K562 (cell line): Measurements from ENCODE around the gene SPOCK2. TPM values are rescaled to one million over a fixed set of nuclear protein-coding genes. Genes with fewer than 3 reads are reported as not detected.

Source experiments
- ARID2 ChIP-seq: fragments of 450-650 bp; IDR thresholded peaks from 2 replicates; pipeline ENCODE4 v1.6.1; 2017; ENCODE audit warnings: antibody characterized with exemption, mild to moderate bottlenecking
- BACH1 ChIP-seq: fragments of 200-800 bp; sonication (Bioruptor generic); IDR thresholded peaks from 2 replicates; pipeline ENCODE4 v1.6.1; 2016; ENCODE audit warnings: missing genetic modification characterization, missing compliant biosample characterization
- EWSR1 ChIP-seq: fragments of 450-650 bp; IDR thresholded peaks from 2 replicates; pipeline ENCODE4 v1.6.1; 2018; ENCODE audit warnings: borderline replicate concordance, mild to moderate bottlenecking, low read depth, moderate library complexity; ENCODE audit not compliant: partially characterized antibody
- HDAC3 ChIP-seq: fragments of 450-650 bp; IDR thresholded peaks from 2 replicates; pipeline ENCODE4 v1.6.1; 2018; ENCODE audit warnings: borderline replicate concordance, mild to moderate bottlenecking, moderate library complexity; ENCODE audit not compliant: partially characterized antibody
- JUNB ChIP-seq: fragments of 450-650 bp; formaldehyde crosslinking; conservative IDR thresholded peaks from 2 replicates; pipeline ENCODE4 v1.4.0; 2020; ENCODE audit warnings: mild to moderate bottlenecking
- JUND ChIP-seq, 2 experiments: IDR thresholded peaks; 2 replicates in 1 of 2; 3 replicates in 1 of 2; pipeline ENCODE4 v1.6.1; 2011; ENCODE audit warnings: borderline replicate concordance in 2 of 2, low read depth in 2 of 2, low read length in 2 of 2, improper control_type of control experiment in 1 of 2, missing biosample characterization in 1 of 2, missing genetic modification characterization in 1 of 2, missing genetic modification reagents in 1 of 2
- KHSRP ChIP-seq: fragments of 450-650 bp; IDR thresholded peaks from 2 replicates; pipeline ENCODE4 v1.6.1; 2017
- L3MBTL2 ChIP-seq: fragments of 450-650 bp; IDR thresholded peaks from 2 replicates; pipeline ENCODE4 v1.6.1; 2016; ENCODE audit warnings: mild to moderate bottlenecking, moderate library complexity
- MAZ ChIP-seq, 2 experiments: fragments of 450-650 bp in 1 of 2; sonication (generic) in 1 of 2; formaldehyde crosslinking; IDR thresholded peaks in 1 of 2; conservative IDR thresholded peaks in 1 of 2; 2 replicates each; pipeline versions ENCODE4 v1.4.0 to v1.5.0; 2020; ENCODE audit warnings: mild to moderate bottlenecking in 1 of 2, missing genetic modification reagents in 1 of 2
- MEIS2 ChIP-seq: fragments of 450-650 bp; IDR thresholded peaks from 2 replicates; pipeline ENCODE4 v1.6.1; 2014; ENCODE audit warnings: mild to moderate bottlenecking; ENCODE audit not compliant: partially characterized antibody
- RBBP5 ChIP-seq: fragments of 200-600 bp; sonication (generic); IDR thresholded peaks from 2 replicates; pipeline ENCODE4 v1.6.1; 2012; ENCODE audit warnings: borderline replicate concordance, mild to moderate bottlenecking, low read length, control low read depth, inconsistent platforms; ENCODE audit not compliant: insufficient read depth, poor library complexity, severe bottlenecking
- SOX6 ChIP-seq: fragments of 450-650 bp; IDR thresholded peaks from 2 replicates; pipeline ENCODE4 v1.6.1; 2014; ENCODE audit warnings: mild to moderate bottlenecking
- STAG1 ChIP-seq: sonication (generic); formaldehyde crosslinking; IDR thresholded peaks from 2 replicates; pipeline ENCODE4 v1.5.0; 2020; ENCODE audit warnings: missing genetic modification reagents, borderline replicate concordance
- TBP ChIP-seq: optimal IDR thresholded peaks from 2 replicates; pipeline ENCODE3; 2011; ENCODE audit warnings: low read depth, low read length, improper control_type of control experiment
- ZBTB49 ChIP-seq: sonication (generic); formaldehyde crosslinking; IDR thresholded peaks from 2 replicates; pipeline ENCODE4 v1.8.0; 2022; ENCODE audit warnings: missing genetic modification reagents, mild to moderate bottlenecking, borderline replicate concordance
- polyA plus RNA-seq, 8 experiments: library from polyadenylated mRNA; depleted of rRNA in 4 of 8; stranded (reverse) in 5 of 8; unstranded in 3 of 8; fragments of >200 nt; fragmentation: Nextera tagmentation in 2 of 8; fragmentation: Illumina TruSeq in 1 of 8; extraction: Ambion mirVana in 2 of 8; extraction: Trizol in 1 of 8; gene quantifications; 2 replicates each; pipeline versions ENCODE4 v1.2.1 to v1.2.3, GENCODE V29; 2011 to 2014; ENCODE audit warnings: inconsistent platforms in 1 of 8, missing spikeins in 1 of 8
- total RNA-seq, 7 experiments: library from RNA; depleted of rRNA in 6 of 7; stranded (reverse); fragments of >200 nt in 6 of 7; fragmentation: Illumina TruSeq in 2 of 7; extraction: Trizol in 2 of 7; gene quantifications; 2 replicates each; pipeline versions ENCODE4 v1.2.1 to v1.2.3, GENCODE V29; 2011 to 2021; ENCODE audit warnings: low replicate concordance in 1 of 7
- TF ChIP-seq, protein P1 (sequence below), 2 experiments: fragments of 450-650 bp; conservative IDR thresholded peaks; 2 replicates each; pipeline ENCODE4 v1.6.1; 2017; ENCODE audit warnings: mild to moderate bottlenecking in 2 of 2, moderate library complexity in 2 of 2
- TF ChIP-seq, protein P2 (sequence below): IDR thresholded peaks from 2 replicates; pipeline ENCODE4 v1.6.1; 2016; ENCODE audit warnings: missing genetic modification characterization, missing compliant biosample characterization
- TF ChIP-seq, protein P3 (sequence below): sonication (generic); formaldehyde crosslinking; IDR thresholded peaks from 2 replicates; pipeline ENCODE4 v1.8.0; 2022; ENCODE audit warnings: missing genetic modification reagents, mild to moderate bottlenecking, moderate library complexity, borderline replicate concordance

The SPOCK2 gene
- total and polyA plus RNA-seq, 9 of the 15 experiments (the other 6 are each of a cell fraction or from before 2014, with no cell fraction given) = 0.04 to 0.86 (median 0.11) TPM; not detected in 2

DNA sequence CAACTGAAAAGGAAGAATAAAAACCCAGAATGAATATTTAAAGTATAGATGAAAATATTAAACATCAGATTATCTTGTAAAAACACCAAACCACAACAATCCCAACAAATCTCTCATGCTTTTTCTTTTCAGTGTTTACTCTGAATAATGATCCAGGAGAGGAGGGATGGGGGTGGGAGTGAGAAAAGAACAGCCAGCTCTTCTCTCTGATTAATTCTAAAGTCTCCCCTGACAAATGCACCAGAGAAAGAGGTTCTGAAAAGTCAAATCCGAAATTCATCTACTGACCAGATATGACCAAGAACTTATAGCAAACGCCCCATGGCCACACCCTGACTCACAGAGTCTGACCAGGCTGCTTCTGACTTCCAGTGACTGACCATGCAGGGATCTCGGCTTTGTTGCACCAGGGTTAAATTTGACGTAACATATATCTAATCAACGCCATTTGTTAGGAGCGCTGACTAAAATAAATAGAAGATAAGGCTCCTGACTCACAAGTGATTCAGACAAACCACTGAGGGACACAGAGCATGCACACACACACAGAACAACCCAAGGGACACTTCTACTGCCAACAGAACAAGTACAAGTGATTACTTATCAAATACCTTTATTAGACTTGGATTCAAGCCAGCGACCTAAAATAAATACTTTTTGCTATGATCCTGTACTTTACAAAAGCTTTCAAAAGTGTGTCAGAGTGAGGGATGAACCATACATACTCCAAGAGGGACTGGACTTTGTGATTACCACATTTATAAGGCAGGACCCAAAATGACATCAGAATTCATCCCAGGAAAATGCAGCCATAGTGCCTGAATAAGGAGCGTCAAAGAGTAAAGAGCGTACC is 9.3 kb upstream of the SPOCK2 start (continued):
- TF ChIP-seq, protein P1, sequence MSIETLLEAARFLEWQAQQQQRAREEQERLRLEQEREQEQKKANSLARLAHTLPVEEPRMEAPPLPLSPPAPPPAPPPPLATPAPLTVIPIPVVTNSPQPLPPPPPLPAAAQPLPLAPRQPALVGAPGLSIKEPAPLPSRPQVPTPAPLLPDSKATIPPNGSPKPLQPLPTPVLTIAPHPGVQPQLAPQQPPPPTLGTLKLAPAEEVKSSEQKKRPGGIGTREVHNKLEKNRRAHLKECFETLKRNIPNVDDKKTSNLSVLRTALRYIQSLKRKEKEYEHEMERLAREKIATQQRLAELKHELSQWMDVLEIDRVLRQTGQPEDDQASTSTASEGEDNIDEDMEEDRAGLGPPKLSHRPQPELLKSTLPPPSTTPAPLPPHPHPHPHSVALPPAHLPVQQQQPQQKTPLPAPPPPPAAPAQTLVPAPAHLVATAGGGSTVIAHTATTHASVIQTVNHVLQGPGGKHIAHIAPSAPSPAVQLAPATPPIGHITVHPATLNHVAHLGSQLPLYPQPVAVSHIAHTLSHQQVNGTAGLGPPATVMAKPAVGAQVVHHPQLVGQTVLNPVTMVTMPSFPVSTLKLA (conservative IDR thresholded peaks at IDR 0.05) = peak in 1 of 2 experiments; percentile 53; a peak in 2 of 4 replicates
- TF ChIP-seq EWSR1 (no peak), KHSRP (no peak), STAG1 (no peak), HDAC3 (peak; percentile 36), ZBTB49 (CRISPR knock-in tag) (0 out of 2 replicates have a peak, but pooled peaks have one; percentile 18), TBP (no peak), ARID2 (no peak), JUNB (no peak), MEIS2 (peak; percentile 80), MAZ (CRISPR knock-in tag; conservative IDR thresholded peaks at IDR 0.05 in 1 of 2, IDR thresholded peaks at IDR 0.05 in 1 of 2) (0 out of 4 replicates have a peak, but pooled peaks of 1 of the 2 experiments have one; percentile 20), RBBP5 (peak; percentile 21), BACH1 (0 out of 2 replicates have a peak, but pooled peaks have one; percentile 34), SOX6 (peak; percentile 87), JUND (IDR thresholded peaks at IDR 0.05; ENCODE audit: borderline replicate concordance, low read depth, low read length) (peak; percentile 93), JUND (tag; IDR thresholded peaks at IDR 0.05; ENCODE audit: borderline replicate concordance, low read depth, low read length) (peak; percentile 91; the same call in 2 of the 3 replicates), L3MBTL2 (peak; percentile 32; the same call in 1 of the 2 replicates)
- TF ChIP-seq, protein P2, sequence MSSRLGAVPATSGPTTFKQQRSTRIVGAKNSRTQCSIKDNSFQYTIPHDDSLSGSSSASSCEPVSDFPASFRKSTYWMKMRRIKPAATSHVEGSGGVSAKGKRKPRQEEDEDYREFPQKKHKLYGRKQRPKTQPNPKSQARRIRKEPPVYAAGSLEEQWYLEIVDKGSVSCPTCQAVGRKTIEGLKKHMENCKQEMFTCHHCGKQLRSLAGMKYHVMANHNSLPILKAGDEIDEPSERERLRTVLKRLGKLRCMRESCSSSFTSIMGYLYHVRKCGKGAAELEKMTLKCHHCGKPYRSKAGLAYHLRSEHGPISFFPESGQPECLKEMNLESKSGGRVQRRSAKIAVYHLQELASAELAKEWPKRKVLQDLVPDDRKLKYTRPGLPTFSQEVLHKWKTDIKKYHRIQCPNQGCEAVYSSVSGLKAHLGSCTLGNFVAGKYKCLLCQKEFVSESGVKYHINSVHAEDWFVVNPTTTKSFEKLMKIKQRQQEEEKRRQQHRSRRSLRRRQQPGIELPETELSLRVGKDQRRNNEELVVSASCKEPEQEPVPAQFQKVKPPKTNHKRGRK (tag) = no peak
- TF ChIP-seq, protein P3, sequence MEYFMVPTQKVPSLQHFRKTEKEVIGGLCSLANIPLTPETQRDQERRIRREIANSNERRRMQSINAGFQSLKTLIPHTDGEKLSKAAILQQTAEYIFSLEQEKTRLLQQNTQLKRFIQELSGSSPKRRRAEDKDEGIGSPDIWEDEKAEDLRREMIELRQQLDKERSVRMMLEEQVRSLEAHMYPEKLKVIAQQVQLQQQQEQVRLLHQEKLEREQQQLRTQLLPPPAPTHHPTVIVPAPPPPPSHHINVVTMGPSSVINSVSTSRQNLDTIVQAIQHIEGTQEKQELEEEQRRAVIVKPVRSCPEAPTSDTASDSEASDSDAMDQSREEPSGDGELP (CRISPR knock-in tag) = no peak; the same call in 1 of the 2 replicates
